K562 (cell line): ENCODE measurements around the gene RALGPS1. TPM values are rescaled to one million over a fixed set of nuclear protein-coding genes. Genes with fewer than 3 reads are reported as not detected.

Experiments
- ATAC-seq: fragments of 200-7000 bp; cut with Tn5 transposase; 3 replicates; pipeline ENCODE4 v1.9.1; 2020; ENCODE audit warnings: moderate library complexity
- BruUV-seq: library from RNA; stranded (reverse); fragments of 400-500 nt; replicated peaks from 2 replicates; lab custom pipeline; 2021; lab: Mats Ljungman, UMichigan
- CTCF ChIA-PET: fragments of 300-600 bp; formaldehyde crosslinking; extraction: SDS; loops from one replicate; lab custom pipeline; 2021; ENCODE audit warnings: low intra/inter-chr PET ratio; lab: Yijun Ruan, JAX
- POLR2A ChIA-PET: fragments of 300-600, 350-650 bp; sonication (Branson Sonifier 250); formaldehyde crosslinking; extraction: SDS; loops from one replicate; lab custom pipeline; 2021; ENCODE audit warnings: antibody characterized with exemption, inconsistent platforms; lab: Yijun Ruan, JAX
- DNase-seq, 4 experiments: peaks; one replicate each; pipeline versions ENCODE4 v3.0.0 to v3.0.0-alpha.2; 2011 to 2018; ENCODE audit warnings: low spot score in 3 of 4, mixed read lengths in 3 of 4; ENCODE audit errors: extremely low read depth in 1 of 4
- FAIRE-seq: peaks from 2 replicates; lab custom pipeline; 2011; peaks lifted over from hg19 to GRCh38; lab: Jason Lieb, UNC
- H2AFZ ChIP-seq: 2 replicates; pipeline ENCODE4 v1.6.0; 2011; ENCODE audit warnings: low read depth, low read length, control low read depth, inconsistent platforms
- H3K27ac ChIP-seq: fragments of 200-600 bp; 3 replicates; pipeline ENCODE4 v1.8.0; 2011; ENCODE audit warnings: low read depth, mild to moderate bottlenecking, control low read depth, inconsistent platforms, low read length, moderate library complexity, mixed read lengths; ENCODE audit errors: extremely low read depth
- H3K27me3 ChIP-seq, 2 experiments: fragments of 300-600 bp in 1 of 2; 2 replicates in 1 of 2; 3 replicates in 1 of 2; pipeline versions ENCODE4 v1.6.0 to v1.8.0; 2011; ENCODE audit warnings: inconsistent platforms in 2 of 2, low read length in 2 of 2, mild to moderate bottlenecking in 1 of 2, mixed read lengths in 1 of 2, moderate library complexity in 1 of 2; ENCODE audit not compliant: control insufficient read depth in 2 of 2, insufficient read depth in 2 of 2
- H3K36me3 ChIP-seq: fragments of 300-600 bp; 3 replicates; pipeline ENCODE4 v1.8.0; 2011; ENCODE audit warnings: mild to moderate bottlenecking, low read length, inconsistent platforms; ENCODE audit not compliant: control insufficient read depth, insufficient read depth
- H3K4me1 ChIP-seq, 2 experiments: fragments of 200-600 bp in 1 of 2; replicated peaks in 1 of 2; 2 replicates in 1 of 2; 3 replicates in 1 of 2; pipeline versions ENCODE4 v1.5.1 to v1.8.0; 2011; ENCODE audit warnings: inconsistent platforms in 2 of 2, low read length in 2 of 2, mild to moderate bottlenecking in 1 of 2, mixed read lengths in 1 of 2, moderate library complexity in 1 of 2; ENCODE audit not compliant: control insufficient read depth in 2 of 2, insufficient read depth in 2 of 2
- H3K4me2 ChIP-seq: 2 replicates; pipeline ENCODE4 v1.6.1; 2011; ENCODE audit warnings: low read length, control low read depth, inconsistent platforms, mixed read lengths; ENCODE audit not compliant: insufficient read depth
- H3K4me3 ChIP-seq: fragments of 200-600 bp; sonication (generic), shearing (Covaris generic); 2 replicates; pipeline ENCODE4 v1.5.1; 2016; ENCODE audit warnings: control low read depth, inconsistent platforms
- H3K79me2 ChIP-seq: fragments of 200-600 bp; 3 replicates; pipeline ENCODE4 v1.8.0; 2011; ENCODE audit warnings: low read length, inconsistent platforms; ENCODE audit not compliant: control insufficient read depth, insufficient read depth
- H3K9ac ChIP-seq, 2 experiments: 2 replicates each; pipeline versions ENCODE4 v1.6.0 to v1.6.1; 2011; ENCODE audit warnings: low read depth in 2 of 2, low read length in 2 of 2, control low read depth in 1 of 2, inconsistent platforms in 1 of 2, mild to moderate bottlenecking in 1 of 2, mixed read lengths in 1 of 2; ENCODE audit not compliant: insufficient read depth in 1 of 2
- H3K9me1 ChIP-seq: one replicate; pipeline ENCODE4 v1.6.0; 2011; ENCODE audit warnings: inconsistent platforms, mild to moderate bottlenecking, low read length, moderate library complexity; ENCODE audit not compliant: control insufficient read depth, insufficient read depth
- H3K9me3 ChIP-seq: replicated peaks from 2 replicates; pipeline ENCODE4 v1.5.1; 2011; ENCODE audit warnings: low read depth, low read length, inconsistent platforms; ENCODE audit not compliant: control insufficient read depth, insufficient read depth
- H4K20me1 ChIP-seq: replicated peaks from 2 replicates; pipeline ENCODE4 v1.6.1; 2011; ENCODE audit warnings: low read length, inconsistent platforms, mixed read lengths; ENCODE audit not compliant: control insufficient read depth, insufficient read depth
- ASH1L ChIP-seq: fragments of 450-650 bp; IDR thresholded peaks from 2 replicates; pipeline ENCODE4 v1.6.1; 2018; ENCODE audit warnings: borderline replicate concordance, mild to moderate bottlenecking, low read depth; ENCODE audit not compliant: partially characterized antibody
- BRD4 ChIP-seq: fragments of 200-600 bp; sonication (generic); IDR thresholded peaks from 2 replicates; pipeline ENCODE4 v1.6.1; 2017; ENCODE audit warnings: inconsistent platforms
- CCAR2 ChIP-seq: fragments of 200-400 bp; formaldehyde crosslinking; IDR thresholded peaks from 2 replicates; pipeline ENCODE4 v1.6.1; 2017; ENCODE audit warnings: mild to moderate bottlenecking, low read depth, low read length
- CTBP1 ChIP-seq: fragments of 450-650 bp; IDR thresholded peaks from 2 replicates; pipeline ENCODE4 v1.6.1; 2016; ENCODE audit warnings: borderline replicate concordance
- ERF ChIP-seq: fragments of 450-650 bp; formaldehyde crosslinking; IDR thresholded peaks from 2 replicates; pipeline ENCODE4 v1.4.0; 2020; ENCODE audit warnings: mild to moderate bottlenecking, mixed read lengths
- FOXJ2 ChIP-seq: fragments of 200-800 bp; sonication (Bioruptor generic); IDR thresholded peaks from 2 replicates; pipeline ENCODE4 v1.6.1; 2016; ENCODE audit warnings: missing genetic modification characterization, missing compliant biosample characterization
- GTF2E2 ChIP-seq: fragments of 200-800 bp; sonication (Bioruptor generic); IDR thresholded peaks from 2 replicates; pipeline ENCODE4 v1.6.1; 2016; ENCODE audit warnings: missing genetic modification characterization, missing compliant biosample characterization
- JUN ChIP-seq, 2 experiments: sonication (generic) in 1 of 2; formaldehyde crosslinking in 1 of 2; IDR thresholded peaks; 2 replicates each; pipeline versions ENCODE4 v1.6.1 to v1.8.0; 2012 to 2022; ENCODE audit warnings: borderline replicate concordance in 2 of 2, mild to moderate bottlenecking in 2 of 2, improper control_type of control experiment in 1 of 2, low read depth in 1 of 2, low read length in 1 of 2, missing genetic modification reagents in 1 of 2
- MECOM ChIP-seq: fragments of 250-450 bp; sonication (Bioruptor Pico); IDR thresholded peaks from 2 replicates; pipeline ENCODE4 v1.8.0; 2022; ENCODE audit warnings: inconsistent platforms
- NR2C1 ChIP-seq, 2 experiments: fragments of 450-650 bp; IDR thresholded peaks; 2 replicates each; pipeline ENCODE4 v1.6.1; 2017; ENCODE audit warnings: mild to moderate bottlenecking in 2 of 2, antibody characterized with exemption in 1 of 2, inconsistent platforms in 1 of 2, missing compliant biosample characterization in 1 of 2, missing genetic modification characterization in 1 of 2
- RBM15 ChIP-seq: fragments of 200-400 bp; formaldehyde crosslinking; IDR thresholded peaks from 2 replicates; pipeline ENCODE4 v1.6.1; 2018; ENCODE audit warnings: mild to moderate bottlenecking, low read length, moderate library complexity; ENCODE audit not compliant: insufficient read depth
- WHSC1 ChIP-seq: IDR thresholded peaks from one replicate; pipeline ENCODE4 v1.6.1; 2012; ENCODE audit warnings: low read length, control low read depth, inconsistent platforms
- ZBTB17 ChIP-seq: fragments of 450-650 bp; formaldehyde crosslinking; IDR thresholded peaks from 2 replicates; pipeline ENCODE4 v1.4.0; 2020; ENCODE audit warnings: mild to moderate bottlenecking
- ZNF431 ChIP-seq: sonication (generic); formaldehyde crosslinking; IDR thresholded peaks from 2 replicates; pipeline ENCODE4 v1.8.0; 2022; ENCODE audit warnings: mild to moderate bottlenecking, missing genetic modification reagents
- ZNF57 ChIP-seq: fragments of 450-650 bp; formaldehyde crosslinking; IDR thresholded peaks from 2 replicates; pipeline ENCODE4 v1.4.0; 2020; ENCODE audit warnings: mild to moderate bottlenecking, moderate library complexity
- ZSCAN29 ChIP-seq: fragments of 450-650 bp; IDR thresholded peaks from 2 replicates; pipeline ENCODE4 v1.6.1; 2017
- WGBS: fragments of 100-300 bp; shearing (Covaris generic); methylation state at CpG from one replicate; pipeline ENCODE4 v1.1.6; 2016; ENCODE audit warnings: low coverage, mixed read lengths; ENCODE audit not compliant: insufficient coverage; ENCODE audit errors: missing lambda C conversion rate; 5-methylcytosine and 5-hydroxymethylcytosine counted together
- in situ Hi-C: fragments of 300-500 bp; cut with MboI; formaldehyde crosslinking; loops from 4 replicates; pipeline ENCODE4 v1.15.0; 2018; ENCODE audit warnings: inconsistent platforms, mixed read lengths
- intact Hi-C: fragments of 100-400 bp; cut with micrococcal nuclease; formaldehyde crosslinking; loops from 2 replicates; pipeline ENCODE4 v1.14.2; 2022
- polyA plus RNA-seq, 8 experiments: library from polyadenylated mRNA; depleted of rRNA in 4 of 8; stranded (reverse) in 5 of 8; unstranded in 3 of 8; fragments of >200 nt; fragmentation: Nextera tagmentation in 2 of 8; fragmentation: Illumina TruSeq in 1 of 8; extraction: Ambion mirVana in 2 of 8; extraction: Trizol in 1 of 8; gene quantifications; 2 replicates each; pipeline versions ENCODE4 v1.2.1 to v1.2.3, GENCODE V29; 2011 to 2014; ENCODE audit warnings: inconsistent platforms in 1 of 8, missing spikeins in 1 of 8
- total RNA-seq, 7 experiments: library from RNA; depleted of rRNA in 6 of 7; stranded (reverse); fragments of >200 nt in 6 of 7; fragmentation: Illumina TruSeq in 2 of 7; extraction: Trizol in 2 of 7; gene quantifications; 2 replicates each; pipeline versions ENCODE4 v1.2.1 to v1.2.3, GENCODE V29; 2011 to 2021; ENCODE audit warnings: low replicate concordance in 1 of 7
- TF ChIP-seq, protein P1 (sequence below): fragments of 450-650 bp; IDR thresholded peaks from 2 replicates; pipeline ENCODE4 v1.6.1; 2014; ENCODE audit warnings: low read depth, mild to moderate bottlenecking, moderate library complexity, borderline replicate concordance

RALGPS1 gene
- total and polyA plus RNA-seq, 9 of the 15 experiments (the other 6 are each of a cell fraction or from before 2014, with no cell fraction given): 0.04 to 2.6 (median 1.5) TPM

DNA sequence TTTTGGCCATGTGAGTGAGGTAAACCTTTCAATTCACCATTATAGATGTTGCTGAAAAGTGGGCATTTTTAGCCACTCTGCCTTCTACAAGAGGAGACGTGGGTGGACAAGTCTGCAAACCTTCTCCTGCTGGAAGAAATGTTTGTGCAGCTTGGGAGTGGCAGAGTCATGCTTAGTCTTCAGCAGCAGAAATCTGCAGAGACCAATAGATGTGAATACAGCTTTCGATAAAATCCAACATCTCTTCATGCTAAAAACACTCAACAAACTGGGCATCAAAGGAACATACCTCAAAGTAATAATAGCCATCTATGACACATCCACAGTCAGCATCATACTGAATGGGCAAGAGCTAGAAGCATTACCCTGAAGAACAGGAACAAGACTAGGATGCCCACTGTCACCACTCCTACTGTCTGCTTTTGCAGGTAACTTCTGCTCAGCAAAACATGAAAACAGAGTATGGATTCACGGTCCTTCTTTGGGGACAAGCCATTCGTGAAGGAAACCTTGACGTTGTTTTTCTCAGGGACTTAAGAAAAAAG, 91.3 kb downstream of the RALGPS1 start:
- no peak for FAIRE-seq
- ATAC-seq: no peak
- in situ Hi-C loops: no loop called here
- ChIA-PET CTCF (no interaction called here), POLR2A (interaction anchor here (0.6 to 1.2 kb wide), 2 partner anchors 12 to 104 kb away, joined by 3 read pairs; no protein-coding TSS in a partner anchor)
- Histone ChIP-seq H3K4me2 (no peak overlapping the region), H2AFZ (no peak overlapping the region), H3K4me1 (no peaks in the 10 kb centered on the region), H3K27ac (no peak overlapping the region), H3K9me3 (no peaks in the 10 kb centered on the region), H4K20me1 (no peaks in the 10 kb centered on the region), H3K79me2 (no peaks in the 10 kb centered on the region), H3K9ac (no peak overlapping the region), H3K4me3 (no peak overlapping the region), H3K27me3 (peaks cover 5 to 21% of the 10 kb centered on the region in 2 experiments)
- no TSS peak for BruUV-seq
- TF ChIP-seq CCAR2 (no peak), NR2C1 (IDR thresholded peaks at IDR 0.05) (no peak), NR2C1 (tag; IDR thresholded peaks at IDR 0.05) (no peak), GTF2E2 (tag) (no peak), RBM15 (no peak), ZNF57 (CRISPR knock-in tag) (no peak)
- TF ChIP-seq, all 486 proteins: peak for 0
- Histone ChIP-seq H3K9me1 (no peaks in the 10 kb centered on the region), H3K36me3 (no peaks in the 10 kb centered on the region)
- no peak for DNase-seq
- WGBS: 0% methylated on average over 5 of the region's 5 CpGs
- intact Hi-C loops: no loop called here

DNA sequence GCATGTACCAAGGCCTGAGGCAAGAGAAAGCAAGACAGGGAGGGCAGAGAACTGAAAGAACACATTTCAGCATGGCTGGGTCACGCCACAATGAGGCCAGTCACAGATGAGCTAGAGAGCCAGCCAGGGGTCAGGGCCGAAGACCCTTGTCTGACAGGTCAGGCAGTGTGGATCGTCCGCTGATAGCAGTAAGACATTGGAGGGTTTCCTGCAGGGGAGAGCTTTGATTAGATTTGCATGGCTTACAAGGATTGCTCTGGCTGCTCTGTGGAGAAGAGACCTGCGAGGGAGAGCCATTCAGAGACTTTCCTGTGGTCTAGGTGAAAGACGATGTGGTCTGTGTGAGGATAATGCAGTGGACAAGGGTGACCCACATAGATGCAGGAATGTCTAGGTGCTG, 93.1 kb downstream of the RALGPS1 start:
- ChIA-PET POLR2A (no interaction called here), CTCF (no interaction called here)
- in situ Hi-C loops (no loop called here), intact Hi-C loops (no loop called here)
- Histone ChIP-seq H4K20me1 (no peaks in the 10 kb centered on the region), H3K36me3 (no peaks in the 10 kb centered on the region), H3K4me1 (no peaks in the 10 kb centered on the region), H2AFZ (no peak overlapping the region), H3K9me1 (no peaks in the 10 kb centered on the region), H3K4me2 (no peak overlapping the region), H3K9me3 (no peaks in the 10 kb centered on the region), H3K27me3 (peaks cover 13 to 35% of the 10 kb centered on the region in 2 experiments), H3K4me3 (no peak overlapping the region), H3K9ac (peak overlapping the region in 1 of 2 experiments; percentile 23; a peak in 1 of 4 replicates), H3K27ac (no peak overlapping the region), H3K79me2 (no peaks in the 10 kb centered on the region)
- FAIRE-seq: no peak
- DNase-seq: no peak
- no TSS peak for BruUV-seq
- WGBS: 2% methylated on average over 6 of the region's 6 CpGs
- no peak for ATAC-seq
- TF ChIP-seq BRD4 (no peak), ASH1L (no peak), ZSCAN29 (no peak), ZNF431 (CRISPR knock-in tag) (no peak), JUN (IDR thresholded peaks at IDR 0.05; ENCODE audit: borderline replicate concordance, low read depth, low read length) (no peak), JUN (CRISPR knock-in tag; IDR thresholded peaks at IDR 0.05; ENCODE audit: borderline replicate concordance) (no peak), WHSC1 (no peak), ERF (CRISPR knock-in tag) (no peak), MECOM (CRISPR knock-in tag) (no peak), ZBTB17 (CRISPR knock-in tag) (no peak), FOXJ2 (no peak), CTBP1 (no peak)
- TF ChIP-seq, protein P1, sequence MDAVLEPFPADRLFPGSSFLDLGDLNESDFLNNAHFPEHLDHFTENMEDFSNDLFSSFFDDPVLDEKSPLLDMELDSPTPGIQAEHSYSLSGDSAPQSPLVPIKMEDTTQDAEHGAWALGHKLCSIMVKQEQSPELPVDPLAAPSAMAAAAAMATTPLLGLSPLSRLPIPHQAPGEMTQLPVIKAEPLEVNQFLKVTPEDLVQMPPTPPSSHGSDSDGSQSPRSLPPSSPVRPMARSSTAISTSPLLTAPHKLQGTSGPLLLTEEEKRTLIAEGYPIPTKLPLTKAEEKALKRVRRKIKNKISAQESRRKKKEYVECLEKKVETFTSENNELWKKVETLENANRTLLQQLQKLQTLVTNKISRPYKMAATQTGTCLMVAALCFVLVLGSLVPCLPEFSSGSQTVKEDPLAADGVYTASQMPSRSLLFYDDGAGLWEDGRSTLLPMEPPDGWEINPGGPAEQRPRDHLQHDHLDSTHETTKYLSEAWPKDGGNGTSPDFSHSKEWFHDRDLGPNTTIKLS: no peak
